CD4-positive, CD25-positive, alpha-beta regulatory T cell (primary cell): Measurements from ENCODE around the gene GARNL3. TPM values are rescaled to one million over a fixed set of nuclear protein-coding genes. Genes with fewer than 3 reads are reported as not detected.

Source experiments
- ATAC-seq, 2 donors: fragments of 150-1000 bp; cut with Tn5 transposase; one replicate each; pipeline ENCODE4 v1.10.0; 2021; ENCODE audit warnings: low read depth in 2 of 2, moderate number of reproducible peaks in 2 of 2, moderate library complexity in 1 of 2
- DNase-seq, 3 donors: peaks; one replicate each; pipeline versions ENCODE4 v3.0.0 to v3.0.0-alpha.2; 2012 to 2022; ENCODE audit warnings: mixed read lengths in 1 of 3
- H3K27ac ChIP-seq: one replicate; pipeline ENCODE4 v1.7.0; 2013; ENCODE audit warnings: mild to moderate bottlenecking, low read length; ENCODE audit not compliant: insufficient read depth, poor library complexity, severe bottlenecking
- H3K27me3 ChIP-seq: one replicate; pipeline ENCODE4 v1.7.0; 2013; ENCODE audit warnings: low read length; ENCODE audit not compliant: control insufficient read depth, insufficient read depth
- H3K36me3 ChIP-seq: one replicate; pipeline ENCODE4 v1.7.0; 2013; ENCODE audit warnings: mild to moderate bottlenecking, low read length, moderate library complexity; ENCODE audit not compliant: control insufficient read depth, insufficient read depth
- H3K4me1 ChIP-seq: 2 replicates; pipeline ENCODE4 v1.7.0; 2013; ENCODE audit warnings: mild to moderate bottlenecking, low read length; ENCODE audit not compliant: insufficient read depth, control insufficient read depth, poor library complexity, severe bottlenecking
- H3K4me3 ChIP-seq: one replicate; pipeline ENCODE4 v1.7.0; 2013; ENCODE audit warnings: low read depth, mild to moderate bottlenecking, low read length, moderate library complexity
- H3K9me3 ChIP-seq, 2 experiments: 1 replicate in 1 of 2; 2 replicates in 1 of 2; pipeline ENCODE4 v1.7.0; 2013; ENCODE audit warnings: low read length in 2 of 2, mild to moderate bottlenecking in 1 of 2, moderate library complexity in 1 of 2; ENCODE audit not compliant: control insufficient read depth in 2 of 2
- H3K27ac Mint-ChIP-seq, 3 donors: one replicate each; pipeline ENCODE4 v1.8.0; 2020 to 2022; ENCODE audit warnings: mild to moderate bottlenecking in 3 of 3, mixed read lengths in 3 of 3, moderate library complexity in 2 of 3
- H3K27me3 Mint-ChIP-seq: one replicate; pipeline ENCODE4 v1.8.0; 2022; ENCODE audit warnings: mild to moderate bottlenecking, mixed read lengths
- H3K36me3 Mint-ChIP-seq: one replicate; pipeline ENCODE4 v1.8.0; 2020; ENCODE audit warnings: mixed read lengths
- H3K4me1 Mint-ChIP-seq, 4 donors: one replicate each; pipeline ENCODE4 v1.8.0; 2020 to 2022; ENCODE audit warnings: mixed read lengths in 4 of 4, mild to moderate bottlenecking in 1 of 4
- H3K4me3 Mint-ChIP-seq, 4 donors: one replicate each; pipeline ENCODE4 v1.8.0; 2020 to 2022; ENCODE audit warnings: mild to moderate bottlenecking in 4 of 4, mixed read lengths in 4 of 4, moderate library complexity in 3 of 4
- H3K9me3 Mint-ChIP-seq, 7 donors: one replicate each; pipeline ENCODE4 v1.8.0; 2020 to 2022; ENCODE audit warnings: mixed read lengths in 7 of 7, mild to moderate bottlenecking in 3 of 7, moderate library complexity in 2 of 7
- polyA plus RNA-seq, 4 donors: library from polyadenylated mRNA; unstranded; fragments of 300-500 nt; fragmentation: Illumina TruSeq; gene quantifications; one replicate each; pipeline ENCODE4 v1.2.3, GENCODE V29; 2021
- total RNA-seq: library from RNA; stranded (reverse); gene quantifications from one replicate; pipeline ENCODE4 v1.2.3, GENCODE V29; 2022

The GARNL3 gene
- total and polyA plus RNA-seq, 5 donors from 2014 or later = 0.69 to 4.3 (median 0.99) TPM; not detected in 2

DNA sequence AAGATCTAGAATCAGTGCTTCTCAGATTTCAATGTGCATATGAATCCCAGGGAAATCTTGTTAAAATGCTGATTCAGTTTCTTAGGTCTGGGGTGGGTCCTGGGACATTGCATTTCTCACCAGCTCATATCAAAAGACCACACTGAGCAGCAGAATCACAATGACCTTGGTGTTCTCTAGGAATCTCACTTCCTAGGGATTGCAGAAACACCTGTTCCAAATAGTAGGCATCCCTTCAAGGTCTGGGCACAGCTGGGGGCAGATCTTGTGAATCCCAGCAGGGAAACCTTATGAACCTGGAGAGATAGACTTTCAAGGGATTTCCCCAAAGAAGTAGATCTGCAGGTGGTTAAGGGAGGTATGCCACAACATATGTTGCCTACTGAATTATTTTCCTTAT, 8.9 kb upstream of the GARNL3 start:
- DNase-seq (no peak), ATAC-seq (no peak)
- Histone ChIP-seq H3K9me3 (no peaks in the 10 kb centered on the region), H3K36me3 (no peaks in the 10 kb centered on the region), H3K27me3 (peaks cover 2% of the 10 kb centered on the region), H3K4me3 (no peak overlapping the region), H3K27ac (no peak overlapping the region), H3K4me1 (no peaks in the 10 kb centered on the region)
- H3K4me3 Mint-ChIP-seq = no peak overlapping the region
- no peak overlapping the region for H3K27ac Mint-ChIP-seq
- no peaks in the 10 kb centered on the region for H3K4me1 Mint-ChIP-seq
- H3K36me3 Mint-ChIP-seq = peaks cover 4% of the 10 kb centered on the region
- H3K27me3 Mint-ChIP-seq = peaks cover 10% of the 10 kb centered on the region
- peaks cover 0 to 2% (median 0%) of the 10 kb centered on the region in 7 donors for H3K9me3 Mint-ChIP-seq

DNA sequence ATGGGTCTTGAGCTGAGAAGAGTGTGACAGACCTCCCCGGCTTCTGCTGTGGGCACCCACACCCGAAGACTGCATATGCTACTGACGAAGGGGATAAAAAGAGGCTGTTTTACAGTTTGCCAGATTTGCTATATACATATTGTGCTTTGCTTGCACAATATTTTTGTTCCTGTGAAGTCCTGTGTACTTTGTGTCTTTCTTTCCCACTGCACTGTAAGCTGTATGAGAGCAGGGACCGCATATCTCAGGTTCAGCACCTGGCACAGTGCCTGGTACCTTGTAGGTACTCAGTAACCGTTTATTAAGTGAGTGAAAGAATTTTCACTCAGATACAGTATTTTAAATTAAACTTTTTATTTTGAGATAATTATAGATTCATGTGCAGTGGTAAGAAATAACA, 8.2 kb upstream of the GARNL3 start:
- Mint-ChIP-seq H3K4me3 (no peak overlapping the region), H3K4me1 (no peaks in the 10 kb centered on the region), H3K9me3 (peaks cover 0 to 2% (median 0%) of the 10 kb centered on the region in 7 donors), H3K27me3 (peaks cover 10% of the 10 kb centered on the region), H3K27ac (no peak overlapping the region), H3K36me3 (peaks cover 4% of the 10 kb centered on the region)
- peaks cover 2% of the 10 kb centered on the region for H3K27me3 ChIP-seq
- DNase-seq (no peak), ATAC-seq (no peak)
- no peak overlapping the region for H3K27ac ChIP-seq
- no peaks in the 10 kb centered on the region for H3K9me3 ChIP-seq
- no peak overlapping the region for H3K4me3 ChIP-seq
- no peaks in the 10 kb centered on the region for H3K4me1 ChIP-seq
- no peaks in the 10 kb centered on the region for H3K36me3 ChIP-seq

DNA sequence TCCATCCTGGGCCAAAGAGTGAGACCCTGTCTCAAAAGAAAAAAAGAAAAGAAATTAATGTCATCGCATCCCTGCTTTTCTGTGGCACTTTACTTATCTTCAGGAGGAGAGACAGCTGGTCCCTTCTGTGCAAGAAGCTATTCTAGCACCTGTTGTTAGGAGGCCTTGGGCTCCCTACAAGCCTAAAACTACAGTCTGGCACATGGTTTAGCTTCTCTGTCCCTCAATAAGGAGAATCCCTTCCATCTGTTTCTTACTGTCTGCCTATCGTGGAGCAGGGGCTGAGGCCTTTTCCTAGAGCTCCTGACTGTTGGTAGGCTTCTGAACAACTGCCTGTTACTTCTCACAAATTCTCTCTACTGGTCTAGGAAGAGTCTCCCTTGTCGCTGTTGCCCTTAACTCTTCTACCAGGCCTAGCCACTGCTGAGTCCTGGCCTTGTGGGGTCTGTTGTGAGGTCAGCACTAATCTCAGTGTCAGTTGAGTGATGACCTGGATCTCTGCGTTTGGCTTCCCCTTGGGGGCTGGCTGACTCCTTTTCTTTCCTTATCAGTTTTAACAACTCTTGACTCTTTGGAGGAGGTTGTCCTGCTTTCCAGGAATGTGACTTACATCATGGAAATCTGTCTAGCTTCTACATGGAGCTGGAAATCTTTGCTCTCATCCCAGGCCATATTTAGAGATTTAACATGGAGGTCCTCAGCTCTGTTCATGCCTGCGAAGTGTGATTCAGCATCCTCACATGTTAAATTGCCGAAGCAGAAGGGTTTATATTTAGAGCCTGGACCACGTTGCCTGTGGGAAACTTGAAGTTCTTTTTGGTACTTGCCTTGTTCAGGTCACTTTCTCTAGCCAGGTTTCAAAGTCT, 5.7 kb upstream of the GARNL3 start:
- H3K36me3 ChIP-seq = no peaks in the 10 kb centered on the region
- no peaks in the 10 kb centered on the region for H3K27me3 ChIP-seq
- peaks cover 4% of the 10 kb centered on the region for H3K27me3 Mint-ChIP-seq
- no peaks in the 10 kb centered on the region for H3K9me3 ChIP-seq
- no peak overlapping the region for H3K4me3 Mint-ChIP-seq
- ATAC-seq (no peak), DNase-seq (no peak)
- H3K36me3 Mint-ChIP-seq = peaks cover 4% of the 10 kb centered on the region
- no peaks in the 10 kb centered on the region for H3K4me1 ChIP-seq
- no peak overlapping the region for H3K27ac ChIP-seq
- H3K9me3 Mint-ChIP-seq = no peaks in the 10 kb centered on the region
- H3K4me1 Mint-ChIP-seq = no peaks in the 10 kb centered on the region
- H3K27ac Mint-ChIP-seq = peak overlapping the region in 1 of 3 donors; percentile 2
- H3K4me3 ChIP-seq = no peak overlapping the region

DNA sequence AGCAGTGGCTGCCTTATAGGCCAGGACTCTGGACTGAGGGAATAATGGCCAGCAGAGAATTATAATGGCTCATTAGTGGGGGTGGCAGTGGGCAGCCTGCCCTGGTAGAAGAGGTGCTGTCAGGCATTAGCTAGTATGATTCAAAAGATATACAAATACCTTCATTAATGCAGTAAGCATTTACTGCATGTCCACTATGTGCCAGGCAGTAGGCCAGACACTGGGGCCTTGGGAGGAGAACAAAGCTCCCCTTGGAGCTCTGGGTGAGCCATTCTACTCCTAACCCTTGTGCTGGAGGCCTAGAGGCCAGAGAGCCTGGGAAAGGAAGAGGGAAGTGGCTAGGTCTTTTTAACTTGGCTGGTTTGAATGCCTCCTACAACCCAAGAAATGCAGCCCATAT, 2.0 kb upstream of the GARNL3 start:
- Mint-ChIP-seq H3K9me3 (no peaks in the 10 kb centered on the region), H3K36me3 (peaks cover 4% of the 10 kb centered on the region), H3K4me3 (no peak overlapping the region), H3K27me3 (no peaks in the 10 kb centered on the region), H3K4me1 (no peaks in the 10 kb centered on the region), H3K27ac (no peak overlapping the region)
- Histone ChIP-seq H3K4me1 (no peaks in the 10 kb centered on the region), H3K9me3 (no peaks in the 10 kb centered on the region), H3K4me3 (no peak overlapping the region), H3K27ac (no peak overlapping the region), H3K36me3 (no peaks in the 10 kb centered on the region), H3K27me3 (no peaks in the 10 kb centered on the region)
- DNase-seq (no peak), ATAC-seq (no peak)

DNA sequence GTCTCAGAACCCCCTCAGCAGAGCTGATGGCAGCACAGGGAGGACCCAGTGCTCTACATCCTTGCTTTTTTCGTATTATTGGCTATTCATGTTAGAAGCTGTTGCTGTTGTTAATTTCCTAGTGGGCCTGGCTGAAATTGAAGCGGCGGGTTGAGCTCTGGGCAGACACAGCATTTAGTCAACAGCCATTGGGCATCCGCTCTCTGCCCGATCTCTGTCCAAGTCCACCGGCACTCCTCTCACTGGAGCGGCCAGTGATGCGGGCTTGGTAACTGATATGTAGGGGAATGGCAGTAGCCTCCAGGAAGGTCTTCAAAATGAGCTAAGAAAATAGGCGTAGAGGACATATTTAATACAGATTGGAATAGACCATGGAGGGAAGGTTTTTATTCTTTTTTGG, 1.3 kb upstream of the GARNL3 start:
- no peaks in the 10 kb centered on the region for H3K4me1 ChIP-seq
- Mint-ChIP-seq H3K36me3 (peaks cover 4% of the 10 kb centered on the region), H3K9me3 (no peaks in the 10 kb centered on the region), H3K27me3 (no peaks in the 10 kb centered on the region), H3K4me1 (no peaks in the 10 kb centered on the region), H3K27ac (no peak overlapping the region), H3K4me3 (no peak overlapping the region)
- H3K9me3 ChIP-seq = no peaks in the 10 kb centered on the region
- H3K27ac ChIP-seq = no peak overlapping the region
- no peak for DNase-seq
- no peak for ATAC-seq
- no peaks in the 10 kb centered on the region for H3K27me3 ChIP-seq
- no peaks in the 10 kb centered on the region for H3K36me3 ChIP-seq
- no peak overlapping the region for H3K4me3 ChIP-seq

DNA sequence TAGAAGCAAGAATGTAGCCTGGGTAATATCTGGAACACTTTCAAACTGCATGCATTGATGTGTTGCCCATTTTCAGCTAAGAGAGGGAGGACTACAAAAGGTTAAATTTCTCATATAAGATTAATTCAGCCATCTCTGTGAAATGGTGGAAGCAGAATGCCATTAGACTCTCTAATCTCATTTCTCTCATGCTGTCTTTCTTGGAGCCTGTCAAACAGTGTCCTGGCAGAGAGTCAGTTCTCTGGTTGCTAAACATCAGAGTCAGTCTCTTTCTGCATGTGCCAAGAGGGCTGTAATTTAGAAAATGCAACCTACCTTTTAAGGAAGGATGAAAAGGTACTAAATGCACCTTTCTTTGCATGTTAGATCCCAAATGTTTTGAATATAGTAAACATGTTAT, 910 bp upstream of the GARNL3 start:
- H3K4me1 ChIP-seq = no peaks in the 10 kb centered on the region
- no peaks in the 10 kb centered on the region for H3K4me1 Mint-ChIP-seq
- H3K27ac Mint-ChIP-seq = no peak overlapping the region
- H3K4me3 ChIP-seq = no peak overlapping the region
- no peak for ATAC-seq
- H3K9me3 Mint-ChIP-seq = no peaks in the 10 kb centered on the region
- no peaks in the 10 kb centered on the region for H3K27me3 ChIP-seq
- no peak overlapping the region for H3K4me3 Mint-ChIP-seq
- H3K36me3 Mint-ChIP-seq = peaks cover 4% of the 10 kb centered on the region
- no peak for DNase-seq
- no peaks in the 10 kb centered on the region for H3K9me3 ChIP-seq
- no peak overlapping the region for H3K27ac ChIP-seq
- H3K27me3 Mint-ChIP-seq = peaks cover 3% of the 10 kb centered on the region
- H3K36me3 ChIP-seq = no peaks in the 10 kb centered on the region

DNA sequence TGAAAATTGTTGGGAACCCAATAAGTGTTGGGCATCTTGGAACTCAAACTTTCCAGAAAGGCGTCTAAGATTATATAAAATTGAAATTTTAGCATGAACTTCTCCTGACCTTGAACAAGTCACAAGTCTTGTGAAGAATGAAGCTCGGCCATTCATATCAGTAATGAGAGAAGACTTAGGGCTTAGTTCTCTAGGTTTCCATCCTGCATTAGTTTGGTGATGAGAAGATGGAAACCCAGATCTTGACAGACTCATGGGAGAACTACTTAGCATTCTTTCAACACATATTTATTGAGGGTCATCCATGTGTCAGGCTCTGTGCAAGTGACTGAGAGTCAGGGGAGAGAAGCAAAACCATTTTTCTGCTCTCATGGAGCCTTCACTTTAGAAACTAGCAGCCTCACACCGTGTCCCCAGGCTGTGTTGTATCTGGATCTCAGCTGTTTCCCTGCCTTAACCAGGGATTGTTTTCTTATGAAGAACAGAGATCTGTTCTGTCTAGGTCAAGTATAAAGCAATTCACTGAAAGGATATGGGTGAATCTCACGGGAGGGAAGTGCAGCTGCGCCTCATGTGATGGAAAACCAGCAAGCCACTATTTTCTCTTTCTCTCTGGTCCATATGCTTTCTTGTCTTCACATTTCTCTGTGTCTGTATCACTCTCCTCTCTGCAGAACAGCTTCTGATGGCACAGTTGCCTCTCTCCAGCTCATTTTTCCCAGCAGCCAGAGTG, 3.4 kb downstream of the GARNL3 start:
- Histone ChIP-seq H3K4me1 (no peaks in the 10 kb centered on the region), H3K27me3 (peaks cover 4% of the 10 kb centered on the region), H3K27ac (no peak overlapping the region), H3K9me3 (no peaks in the 10 kb centered on the region), H3K36me3 (no peaks in the 10 kb centered on the region), H3K4me3 (no peak overlapping the region)
- Mint-ChIP-seq H3K4me1 (no peaks in the 10 kb centered on the region), H3K36me3 (no peaks in the 10 kb centered on the region), H3K27me3 (peaks cover 15% of the 10 kb centered on the region), H3K4me3 (no peak overlapping the region), H3K27ac (no peak overlapping the region), H3K9me3 (no peaks in the 10 kb centered on the region)
- ATAC-seq = no peak
- no peak for DNase-seq
